HG02870 (cell line): Measurements from ENCODE around the gene SNX9.
"Not testable (repeated sequence)": the region's sequence is repeated elsewhere in the genome, so short reads cannot be mapped to it uniquely, and the experiment has no call there.

Experiments used
- ATAC-seq: cut with Tn5 transposase; IDR thresholded peaks from one replicate; pipeline ENCODE4 v1.9.1; 2021; ENCODE audit warnings: mild to moderate bottlenecking, moderate library complexity; ENCODE audit not compliant: unreplicated experiment

SNX9 gene

DNA sequence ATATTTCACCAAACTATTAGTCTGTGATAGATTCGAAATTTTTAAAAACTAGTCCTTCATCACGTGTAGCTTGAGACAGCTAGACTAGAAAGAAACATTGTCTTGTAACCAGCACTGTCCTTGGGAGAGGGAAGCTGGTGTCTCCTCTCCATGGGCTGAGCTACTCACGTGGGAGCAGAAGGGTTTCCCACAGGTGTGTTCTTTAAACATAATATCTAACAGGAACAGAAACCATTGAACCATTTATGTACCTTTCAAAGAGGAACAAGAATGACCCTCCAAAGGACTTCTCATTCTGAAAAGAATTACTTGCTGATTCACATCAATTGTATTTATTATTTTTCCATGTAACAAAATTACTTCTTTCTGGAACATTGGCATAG, 86.2 kb downstream of the SNX9 start:
- peak; percentile 54 for ATAC-seq

- no peak for ATAC-seq
Measured at GRCh38 chr6:157911278-157911677, 88.2 kb downstream of the SNX9 start.

GRCh38 chr6:157911786-157912185, 88.7 kb downstream of the SNX9 start:
- no peak for ATAC-seq

DNA sequence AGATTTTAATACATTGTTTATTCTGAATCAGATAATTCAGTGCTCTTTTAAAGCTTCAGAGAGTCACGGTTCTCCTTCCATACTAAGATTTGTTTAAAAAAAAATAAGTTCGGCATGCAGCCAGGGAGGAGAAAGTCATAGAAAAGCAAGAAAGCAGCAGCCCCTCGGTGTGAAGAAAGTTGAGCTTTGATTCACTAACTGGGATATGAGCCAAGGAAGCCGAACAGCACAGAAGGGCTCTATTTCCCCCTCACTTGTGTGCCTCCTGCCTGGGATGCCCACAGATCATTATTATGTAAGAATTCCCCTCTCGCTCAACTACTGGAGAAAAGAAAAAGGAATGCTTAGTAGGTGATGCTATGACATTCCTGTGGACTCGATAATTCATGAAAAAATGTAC, 89.3 kb downstream of the SNX9 start:
- ATAC-seq = no peak

DNA sequence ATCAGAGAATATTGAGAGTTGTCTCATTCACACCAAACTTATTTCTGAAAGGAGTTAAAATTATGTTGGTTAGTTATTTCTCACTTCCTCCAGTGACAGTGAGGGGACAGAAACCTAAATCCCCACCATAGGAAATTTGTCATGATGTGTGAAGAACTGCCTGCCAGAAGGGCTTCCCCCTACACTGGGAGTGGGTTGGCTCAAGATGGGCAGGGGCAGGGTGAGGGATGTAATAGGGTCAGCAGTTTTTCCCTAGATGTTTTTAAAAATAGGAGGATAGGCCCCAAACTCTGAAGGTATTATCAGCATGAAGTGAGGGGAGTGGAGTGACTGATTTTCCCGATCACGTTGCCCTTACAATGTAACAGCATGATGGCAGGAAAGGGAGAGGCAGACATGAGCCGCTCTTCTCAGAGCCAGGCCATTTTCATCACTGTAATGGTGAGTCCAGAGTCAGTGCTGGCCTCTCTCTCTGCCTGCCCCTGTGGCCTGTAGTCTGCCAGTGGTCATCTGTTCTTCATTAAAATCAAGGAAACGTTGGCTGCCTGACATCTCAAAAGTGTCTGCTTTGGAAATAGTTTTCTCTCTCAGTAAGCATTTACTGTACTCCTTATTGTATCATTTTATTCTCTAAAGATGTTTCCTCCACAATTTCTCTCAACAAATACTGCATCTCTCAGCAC, 98.8 kb downstream of the SNX9 start:
- no peak for ATAC-seq

GRCh38 chr6:157925771-157926170, 102.7 kb downstream of the SNX9 start:
- no peak for ATAC-seq

GRCh38 chr6:157927011-157927410, 104.0 kb downstream of the SNX9 start:
- no peak for ATAC-seq

- no peak for ATAC-seq
Measured at GRCh38 chr6:157928428-157928827, 105.4 kb downstream of the SNX9 start.

- no peak for ATAC-seq
Measured at GRCh38 chr6:157929076-157929475, 106.0 kb downstream of the SNX9 start.

- no peak for ATAC-seq
Measured at GRCh38 chr6:157929765-157930319, 106.8 kb downstream of the SNX9 start.

DNA sequence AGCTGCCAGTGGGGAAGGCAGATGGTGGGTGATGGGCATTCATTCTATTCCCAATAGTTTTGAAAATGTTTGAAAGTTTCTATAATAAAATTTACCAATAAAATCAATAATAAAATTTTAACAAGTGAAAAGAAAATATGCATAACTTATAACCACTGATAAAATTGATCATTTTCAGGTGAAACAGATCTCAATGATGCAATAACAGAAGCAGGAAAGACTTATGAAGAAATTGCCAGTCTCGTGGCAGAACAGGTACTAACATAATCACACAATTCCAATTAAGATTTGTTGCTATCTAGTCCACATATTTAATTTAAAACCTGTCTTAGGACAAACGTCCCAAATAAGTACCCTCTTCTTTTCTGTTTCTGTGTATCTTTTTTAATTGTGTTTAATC, 112.7 kb downstream of the SNX9 start:
- ATAC-seq = no peak

DNA sequence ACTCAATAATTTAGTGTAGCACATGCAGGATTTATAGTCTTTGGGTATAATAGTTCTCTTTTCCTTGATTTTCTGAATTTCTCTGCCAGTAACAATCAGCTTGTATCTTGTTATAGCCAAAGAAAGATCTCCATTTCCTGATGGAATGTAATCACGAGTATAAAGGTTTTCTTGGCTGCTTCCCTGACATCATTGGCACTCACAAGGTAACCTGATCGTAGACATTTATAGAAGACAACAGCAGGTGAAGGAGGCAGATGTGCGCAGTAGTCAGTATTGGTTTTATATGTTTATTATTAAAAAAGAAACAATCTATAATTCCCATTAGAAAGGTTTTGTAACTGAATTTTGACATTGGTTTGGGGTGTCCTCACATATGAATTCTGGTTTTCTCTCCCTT, 114.3 kb downstream of the SNX9 start:
- no peak for ATAC-seq

GRCh38 chr6:157937916-157938315, 114.9 kb downstream of the SNX9 start:
- no peak for ATAC-seq

GRCh38 chr6:157940375-157941036, 117.5 kb downstream of the SNX9 start:
- not testable (repeated sequence) for ATAC-seq

DNA sequence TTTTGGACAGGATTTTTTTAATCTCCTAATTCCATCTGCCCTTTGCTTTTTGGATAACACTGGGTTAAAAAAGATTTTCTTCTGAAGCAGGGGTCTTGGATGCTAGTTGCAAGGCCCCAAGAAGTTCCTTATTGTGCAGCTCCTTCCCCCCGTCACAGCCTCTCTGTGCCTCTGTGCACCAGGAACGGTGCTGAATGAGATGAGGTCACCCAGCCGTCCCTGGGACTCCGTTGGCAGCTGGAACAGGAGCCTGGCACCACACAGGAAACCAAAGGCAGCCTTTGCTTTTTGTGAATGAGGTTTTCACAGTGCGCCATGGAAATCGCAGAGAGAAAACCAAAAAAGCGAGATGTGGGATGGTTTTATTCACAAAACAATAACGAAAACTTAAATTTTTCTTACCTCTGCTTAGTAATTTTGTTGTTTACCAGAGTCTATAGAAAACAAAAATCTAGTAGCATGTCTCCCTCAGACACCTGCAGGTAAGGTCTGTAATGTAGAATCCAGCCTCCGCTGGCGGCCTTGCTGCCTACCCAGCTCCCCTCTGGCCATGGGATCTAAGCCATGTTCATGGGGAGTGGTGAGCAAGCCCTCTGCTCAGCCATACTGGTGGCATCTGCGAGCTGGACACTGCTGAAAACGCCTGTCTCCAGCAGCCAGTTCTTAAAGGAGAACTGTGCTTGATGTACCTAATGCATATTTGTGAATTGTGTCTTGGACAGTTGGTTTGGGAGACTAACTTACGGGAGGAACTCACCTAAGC, 118.2 kb downstream of the SNX9 start:
- no peak for ATAC-seq

DNA sequence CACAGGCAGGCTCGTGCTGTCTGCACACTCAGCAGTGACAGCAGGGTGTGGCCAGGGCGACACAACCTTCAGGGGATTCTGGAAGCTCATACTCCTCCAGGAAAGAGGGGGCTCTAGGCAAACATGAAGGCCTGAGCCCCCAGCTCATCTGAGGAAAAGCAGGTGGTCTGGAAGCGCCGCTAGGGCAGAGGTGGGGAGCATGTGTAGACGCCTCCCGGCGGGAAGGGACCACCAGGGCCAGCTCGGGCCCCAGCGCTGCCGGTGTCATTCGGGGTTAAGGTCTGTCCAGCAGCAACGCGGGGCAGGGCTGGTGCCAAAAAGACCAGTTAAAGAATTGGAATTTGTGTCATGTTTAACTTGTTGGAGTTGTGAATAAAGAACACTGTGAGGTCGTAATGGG, 119.3 kb downstream of the SNX9 start:
- ATAC-seq = no peak

DNA sequence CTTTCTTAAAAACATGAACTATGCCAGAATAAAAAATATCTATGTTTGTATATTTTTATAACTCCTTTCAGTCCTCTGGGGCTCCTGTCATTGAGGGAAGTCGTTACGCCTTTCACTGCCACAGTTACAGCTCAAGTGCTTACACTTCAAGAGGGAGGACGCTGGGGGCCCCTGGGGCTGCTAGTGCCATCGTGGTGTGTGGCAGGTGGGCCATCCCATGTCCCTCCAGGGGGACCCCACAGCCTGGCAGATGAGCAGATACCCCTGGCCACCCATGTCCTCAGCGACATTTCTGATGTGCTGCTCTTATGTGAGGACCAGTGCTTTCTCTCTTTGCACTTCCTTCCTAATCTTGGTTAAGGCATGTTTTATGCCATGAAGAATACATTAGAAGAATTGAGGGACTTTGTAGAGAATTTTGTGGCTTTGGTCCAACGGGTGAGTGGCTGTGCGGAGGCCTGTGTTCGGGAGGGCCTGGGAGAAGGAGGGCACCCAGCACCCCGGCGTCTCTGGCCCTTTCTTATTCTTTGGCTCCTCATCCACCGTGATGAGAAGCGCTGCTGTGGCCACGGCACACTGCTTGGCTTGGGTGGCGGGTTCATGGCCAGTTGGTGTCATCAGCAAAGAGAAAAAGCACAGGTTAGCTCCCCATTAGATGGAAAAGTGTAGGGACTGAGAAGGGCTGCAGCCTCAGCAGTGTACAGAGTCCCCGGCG, 120.4 kb downstream of the SNX9 start:
- ATAC-seq = no peak

GRCh38 chr6:157943964-157944283, 120.9 kb downstream of the SNX9 start:
- no peak for ATAC-seq

DNA sequence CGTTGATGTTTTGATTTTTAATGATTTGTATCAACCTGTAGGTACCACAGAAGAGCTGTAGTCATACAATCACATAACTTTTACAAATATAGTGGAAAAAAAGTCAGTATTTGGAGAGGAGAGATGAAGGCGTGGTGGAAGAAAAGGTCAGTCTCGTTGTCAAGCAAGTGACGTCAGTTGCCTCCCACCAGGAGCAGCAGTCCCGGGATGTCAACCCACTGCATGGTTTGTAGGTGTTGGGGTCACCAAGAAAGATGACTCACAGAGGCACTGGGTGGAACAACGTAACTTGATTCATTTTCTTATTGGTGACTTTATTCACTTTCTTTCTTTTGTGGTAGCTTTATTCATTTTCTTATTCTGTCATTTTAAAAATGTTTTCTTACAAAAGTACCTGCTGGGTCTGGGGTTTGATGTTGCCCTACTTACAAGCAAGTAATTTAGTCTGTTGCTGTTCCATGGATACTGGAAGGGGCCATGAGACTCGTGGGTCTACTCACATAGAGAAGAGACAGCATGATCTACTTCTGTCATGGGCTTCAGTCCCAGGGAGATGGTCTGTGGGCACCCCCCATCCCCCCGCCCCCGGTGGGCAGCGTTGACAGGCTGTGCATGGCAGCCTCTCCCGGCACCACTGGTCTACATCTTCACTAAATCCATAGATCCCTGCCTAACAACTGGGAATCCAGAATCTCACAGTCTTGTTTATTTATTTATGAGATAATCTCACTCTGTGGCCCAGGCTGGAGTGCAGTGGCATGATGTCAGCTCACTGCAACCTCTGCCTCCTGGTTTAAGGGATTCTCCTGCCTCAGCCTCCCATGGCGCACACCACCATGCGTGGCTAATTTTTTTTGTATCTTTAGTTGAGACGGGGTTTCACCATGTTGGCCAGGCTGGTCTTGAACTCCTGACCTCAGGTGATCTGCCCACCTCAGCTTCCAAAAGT, 122.2 kb downstream of the SNX9 start:
- ATAC-seq = no peak

DNA sequence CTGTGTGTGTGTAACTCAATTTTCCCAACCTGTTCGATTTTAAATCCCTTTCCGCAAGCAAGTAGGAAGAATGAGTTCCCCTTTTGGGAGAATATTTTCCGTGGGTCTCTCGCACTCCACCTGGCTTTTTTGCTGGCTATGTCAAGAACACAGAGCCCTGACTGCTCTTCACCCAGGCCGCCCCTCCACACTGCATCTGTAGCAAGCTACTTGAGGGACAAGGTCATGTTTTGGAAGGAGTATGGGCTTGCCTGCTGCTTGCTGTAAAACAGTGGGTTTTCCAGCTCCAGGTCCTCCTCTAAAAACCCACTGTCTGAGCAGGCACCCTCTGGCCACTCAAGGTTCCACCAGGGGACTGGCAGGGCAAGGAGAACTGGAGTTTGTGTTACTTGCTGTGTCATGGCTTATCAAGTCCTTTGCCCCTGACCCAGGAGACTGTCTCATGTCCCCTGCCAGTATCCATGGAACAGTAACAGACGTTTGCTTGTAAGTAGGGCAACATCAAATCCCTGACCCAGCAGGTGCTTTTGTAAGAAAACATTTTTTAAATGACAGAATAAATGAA, 123.1 kb downstream of the SNX9 start:
- no peak for ATAC-seq
